ENCODE measurements around the gene ICAM1.

ICAM1 gene

DNA sequence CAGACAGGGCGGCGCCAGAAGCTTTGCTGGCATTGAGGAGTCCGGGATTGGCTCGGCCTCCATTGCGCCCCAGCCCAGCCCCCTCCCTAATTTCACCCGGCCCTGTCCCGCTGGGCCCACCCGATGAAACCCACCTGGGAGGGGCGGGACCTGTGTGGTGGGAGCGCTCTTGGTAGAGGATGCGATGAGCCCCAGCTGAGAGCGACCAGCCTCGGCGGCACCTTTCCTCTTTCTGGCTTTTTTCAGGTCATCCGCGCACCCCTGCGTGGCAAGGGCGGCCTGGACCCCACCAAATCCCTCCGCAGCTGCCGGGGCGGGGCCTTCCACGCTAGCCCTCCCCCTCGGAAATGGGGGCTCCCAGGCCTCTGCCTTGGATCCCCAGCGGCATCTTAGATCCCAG, 38.5 kb downstream of the ICAM1 start, which contains the start of gene ZGLP1:
Gene ZGLP1, minus strand, starts transcription at position 393 of the 400 bp plus-strand sequence.
- TF ChIP-seq Cebpa-rat (IDR thresholded peaks at IDR 0.05), result no peak
- H3K4me1 ChIP-seq, result peaks cover 53% of the 10 kb centered on the region
- no peaks in the 10 kb centered on the region for H3K9me3 ChIP-seq
- H3K36me3 ChIP-seq, result no peaks in the 10 kb centered on the region
- H3K27ac ChIP-seq, result peak within 1 kb of the TSS; percentile 0; the same call in 1 of the 2 replicates
- H3K4me2 ChIP-seq, result peak within 1 kb of the TSS; percentile 89
- peaks cover 13% of the 10 kb centered on the region for H4K20me1 ChIP-seq
- peak within 1 kb of the TSS; percentile 38; the same call in 1 of the 2 replicates for H3K9ac ChIP-seq
- H3K4me3 ChIP-seq, result 0 out of 2 replicates have a peak within 1 kb of the TSS, but pooled peaks have one; percentile 31
- no peaks in the 10 kb centered on the region for H3K27me3 ChIP-seq

DNA sequence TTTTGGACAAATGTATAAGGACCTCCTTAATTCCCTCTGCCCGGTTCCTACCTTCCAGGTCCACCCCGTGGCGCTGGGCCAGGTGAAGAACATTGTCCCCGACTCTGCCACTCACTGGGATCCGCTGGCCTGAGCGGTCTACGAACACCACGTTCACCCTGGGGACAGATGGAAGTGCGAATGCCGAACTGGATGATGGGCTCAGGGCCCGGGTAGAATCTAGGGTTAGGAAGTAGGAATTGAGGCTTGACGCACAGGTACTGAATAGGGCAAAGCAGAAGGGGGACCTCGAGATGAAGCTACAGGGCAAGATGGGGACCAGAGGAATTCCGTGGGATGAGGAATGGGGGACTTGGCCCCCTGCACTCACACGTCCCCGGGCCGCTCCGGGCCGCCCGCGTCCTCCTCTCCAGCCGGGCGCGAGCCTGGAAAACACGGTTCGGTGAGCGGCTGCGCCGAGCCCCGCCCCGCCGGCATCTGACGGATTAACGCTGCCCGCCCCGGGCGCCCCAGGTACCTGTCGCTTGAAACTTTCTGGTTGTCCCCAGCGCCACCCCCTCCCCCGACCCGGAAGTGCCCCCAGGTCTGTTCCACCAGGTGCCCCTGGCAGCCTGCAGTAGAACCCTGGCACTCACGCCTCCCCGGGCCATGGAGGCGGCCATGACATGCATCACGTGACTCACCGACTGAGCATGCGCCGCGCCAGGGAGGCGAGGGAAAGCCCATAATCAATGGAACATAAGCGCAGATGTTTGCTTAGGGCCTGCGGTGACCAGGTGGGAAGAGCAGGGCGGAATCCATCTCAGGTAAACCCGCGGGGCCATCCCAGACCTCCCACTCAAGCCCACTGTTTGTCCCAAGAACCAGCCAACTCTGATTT, 44.7 kb downstream of the ICAM1 start, which contains the start of gene FDX2:
Gene FDX2, minus strand, starts transcription at position 681 of the 880 bp plus-strand sequence. Its CDS starts 19 bp downstream, at position 662.
- H3K9ac ChIP-seq, result peak within 1 kb of the TSS; percentile 83
- peaks cover 41% of the 10 kb centered on the region for H3K36me3 ChIP-seq
- H3K27me3 ChIP-seq, result no peaks in the 10 kb centered on the region
- peak within 1 kb of the TSS; percentile 97 for H3K4me2 ChIP-seq
- 0 out of 2 replicates have a peak, but pooled peaks cover 1% of the 10 kb centered on the region for H4K20me1 ChIP-seq
- H3K4me3 ChIP-seq, result peak within 1 kb of the TSS; percentile 88
- H3K9me3 ChIP-seq, result no peaks in the 10 kb centered on the region
- peaks cover 22% of the 10 kb centered on the region for H3K4me1 ChIP-seq
- TF ChIP-seq Cebpa-rat (IDR thresholded peaks at IDR 0.05), result no peak
- peak within 1 kb of the TSS; percentile 69 for H3K27ac ChIP-seq

DNA sequence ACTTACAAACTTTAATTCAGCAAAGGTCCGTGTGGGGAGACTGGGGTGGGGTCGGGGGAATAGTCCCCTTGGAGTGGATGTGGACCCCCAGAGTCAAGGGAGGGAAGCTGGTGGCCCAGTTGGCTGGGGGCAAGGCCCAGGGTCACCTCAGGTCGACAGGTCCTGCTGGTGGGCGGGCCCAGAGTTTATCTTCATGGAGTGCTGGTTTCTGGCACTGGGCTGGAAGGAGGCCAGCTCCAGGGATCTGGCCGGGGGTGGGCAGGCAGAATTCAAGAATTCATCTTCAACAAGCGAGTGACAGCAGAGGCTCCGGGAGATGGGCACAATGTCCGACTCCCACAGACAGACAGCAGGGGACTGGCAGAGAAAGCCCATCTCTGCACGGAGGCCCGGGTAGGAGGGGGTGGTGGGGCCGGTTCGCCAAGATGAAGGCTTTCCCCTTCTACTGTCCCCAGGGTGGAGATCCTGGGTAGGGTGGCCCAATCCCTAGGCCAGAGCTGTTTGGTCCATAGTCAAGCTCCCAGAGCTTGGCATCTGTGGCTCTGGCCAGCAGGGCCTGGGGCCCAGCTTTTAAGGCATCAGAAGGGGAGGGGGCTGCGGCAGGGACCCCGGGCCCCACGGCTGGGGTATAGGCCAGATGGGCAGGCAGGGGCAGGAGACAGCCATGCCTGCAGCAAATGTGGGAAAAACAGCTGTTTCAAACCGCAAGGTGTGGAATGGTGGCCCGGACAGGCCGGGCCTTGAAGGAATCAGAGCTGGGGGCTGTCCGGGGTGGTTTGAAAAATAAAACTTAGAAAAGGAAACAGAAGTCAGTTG, 45.5 kb downstream of the ICAM1 start:
- Histone ChIP-seq H3K9ac (peak overlapping the region; percentile 83; the same call in 1 of the 2 replicates), H3K27ac (no peak overlapping the region), H3K36me3 (peaks cover 50% of the 10 kb centered on the region)

DNA sequence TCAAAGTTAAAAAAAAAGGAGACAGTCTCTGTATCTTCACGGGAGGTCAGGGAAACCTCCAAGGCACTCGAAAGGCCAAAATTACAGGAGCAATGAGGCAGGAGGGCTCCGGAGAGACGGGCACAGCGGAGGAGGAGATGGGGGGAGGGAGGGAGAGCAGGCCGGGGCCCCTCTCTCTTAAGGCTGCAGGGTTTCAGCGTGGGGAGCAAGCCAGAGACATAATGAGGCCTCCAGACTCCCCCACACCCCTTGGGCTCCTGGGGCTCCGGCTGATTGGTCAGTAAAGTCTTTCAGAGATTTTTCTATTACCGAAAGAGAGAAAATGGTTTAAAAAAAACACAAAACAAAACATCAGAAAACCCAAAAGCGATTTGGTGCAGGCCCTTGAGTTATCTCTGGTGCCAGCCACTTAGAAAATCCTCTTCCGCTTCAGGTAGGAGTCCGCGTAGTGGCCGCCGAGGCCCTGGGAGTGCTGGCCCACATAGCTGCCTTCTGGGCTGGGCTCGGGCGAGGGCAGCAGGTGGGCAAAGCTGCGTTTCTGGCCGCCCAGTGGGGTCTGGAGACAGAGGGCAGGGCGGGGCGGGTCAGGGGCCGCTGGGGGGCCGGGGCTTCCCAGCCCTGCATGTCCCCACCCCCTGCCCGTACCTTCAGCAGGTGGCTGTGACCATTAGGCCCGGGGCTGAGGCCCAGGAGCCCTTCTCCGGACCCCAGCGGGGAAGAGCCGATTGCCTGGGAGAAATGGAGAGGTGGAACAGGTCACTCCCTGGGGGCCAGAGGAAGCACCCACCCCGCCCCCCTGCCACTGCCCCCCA, 46.3 kb downstream of the ICAM1 start:
- Histone ChIP-seq H4K20me1 (peaks cover 18% of the 10 kb centered on the region), H3K36me3 (peaks cover 58% of the 10 kb centered on the region), H3K27ac (no peak overlapping the region), H3K4me1 (peaks cover 36% of the 10 kb centered on the region), H3K4me2 (no peak overlapping the region), H3K27me3 (no peaks in the 10 kb centered on the region), H3K4me3 (no peak overlapping the region), H3K9ac (no peak overlapping the region), H3K9me3 (no peaks in the 10 kb centered on the region)
- TF ChIP-seq Cebpa-rat (IDR thresholded peaks at IDR 0.05), result no peak

More for the DNA sequence above, 45.5 kb downstream of the ICAM1 start:
- Histone ChIP-seq H3K4me3 (no peak overlapping the region), H3K9me3 (no peaks in the 10 kb centered on the region), H3K27me3 (no peaks in the 10 kb centered on the region), H3K4me2 (peak overlapping the region; percentile 97), H3K4me1 (peaks cover 28% of the 10 kb centered on the region), H4K20me1 (peaks cover 10% of the 10 kb centered on the region; the same call in 1 of the 2 replicates)
- no peak for TF ChIP-seq Cebpa-rat (IDR thresholded peaks at IDR 0.05)

DNA sequence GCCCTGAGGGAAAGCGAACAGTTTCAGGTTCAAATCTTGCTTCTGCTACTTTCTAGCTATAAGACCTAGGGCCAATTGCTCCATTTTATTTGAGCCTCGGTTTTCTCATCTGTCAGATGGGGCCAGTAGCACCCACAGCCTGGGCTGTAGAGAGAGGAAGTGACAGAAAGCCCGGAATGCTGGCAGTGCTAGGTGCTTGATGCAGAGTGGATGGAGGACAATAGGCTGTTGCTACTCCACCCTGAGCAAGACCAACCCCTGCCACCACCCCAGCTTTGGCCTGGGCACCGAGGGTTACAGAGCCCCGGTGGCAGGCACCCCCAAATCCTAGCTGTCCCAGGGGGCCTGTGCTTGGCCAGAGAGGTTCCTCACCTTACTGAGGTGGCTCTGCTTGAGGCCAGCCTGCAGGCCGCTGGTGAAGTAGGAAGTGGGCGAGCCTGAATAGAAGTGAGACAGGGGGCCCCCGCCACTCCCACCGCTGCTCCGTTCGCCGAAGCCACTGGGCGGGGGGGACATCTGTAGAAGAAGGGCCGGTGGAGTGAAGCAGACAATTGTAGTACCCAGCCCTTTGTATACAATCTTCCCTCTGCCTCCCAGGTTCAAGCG, 47.0 kb downstream of the ICAM1 start:
- Histone ChIP-seq H4K20me1 (peaks cover 25% of the 10 kb centered on the region), H3K4me1 (peaks cover 43% of the 10 kb centered on the region), H3K4me3 (no peak overlapping the region), H3K4me2 (no peak overlapping the region), H3K27ac (no peak overlapping the region), H3K27me3 (no peaks in the 10 kb centered on the region), H3K36me3 (peaks cover 64% of the 10 kb centered on the region), H3K9me3 (no peaks in the 10 kb centered on the region), H3K9ac (no peak overlapping the region)
- TF ChIP-seq Cebpa-rat (IDR thresholded peaks at IDR 0.05), result no peak

DNA sequence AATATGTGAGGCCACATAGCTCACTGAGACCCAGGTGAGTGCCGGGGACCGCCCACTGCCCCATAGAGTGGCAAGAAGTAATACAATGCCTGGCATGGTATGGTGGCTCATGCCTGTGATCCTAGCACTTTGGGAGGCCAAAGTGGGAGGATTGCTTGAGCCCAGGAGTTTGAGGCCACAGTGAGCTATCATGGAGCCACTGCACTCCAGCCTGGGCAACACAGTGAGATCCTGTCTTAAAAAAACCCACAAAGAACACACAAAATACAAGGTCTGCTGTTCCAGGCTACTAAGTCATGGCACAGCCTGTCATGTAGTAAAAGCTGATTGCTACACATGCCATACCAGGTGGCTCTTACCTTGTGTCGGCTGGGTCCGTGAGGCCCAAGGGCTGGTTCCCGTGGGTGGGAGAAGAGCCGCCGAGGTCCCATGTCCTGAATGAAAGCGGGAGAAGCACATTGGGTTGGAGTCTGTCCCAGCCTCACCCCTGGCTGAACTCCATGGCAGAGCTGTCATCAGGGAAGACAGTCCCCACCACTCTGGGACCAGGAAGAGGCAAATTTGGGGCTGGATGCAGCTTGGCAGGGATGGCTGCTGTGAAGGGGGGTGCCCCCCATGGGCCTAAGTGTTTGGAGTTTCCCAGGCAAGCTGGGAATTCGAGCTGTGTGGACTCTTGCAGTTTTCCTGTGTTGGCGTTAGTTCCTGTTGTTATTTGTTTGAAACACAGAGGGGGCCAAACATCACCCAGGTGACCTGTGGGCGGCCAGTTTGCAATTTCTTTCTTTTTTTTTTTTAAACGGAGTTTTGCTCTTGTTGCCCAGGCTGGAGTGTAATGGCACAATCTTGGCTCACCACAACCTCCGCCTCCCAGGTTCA, 48.1 kb downstream of the ICAM1 start:
- peaks cover 36% of the 10 kb centered on the region for H4K20me1 ChIP-seq
- H3K4me1 ChIP-seq, result peaks cover 54% of the 10 kb centered on the region
- H3K36me3 ChIP-seq, result peaks cover 67% of the 10 kb centered on the region

DNA sequence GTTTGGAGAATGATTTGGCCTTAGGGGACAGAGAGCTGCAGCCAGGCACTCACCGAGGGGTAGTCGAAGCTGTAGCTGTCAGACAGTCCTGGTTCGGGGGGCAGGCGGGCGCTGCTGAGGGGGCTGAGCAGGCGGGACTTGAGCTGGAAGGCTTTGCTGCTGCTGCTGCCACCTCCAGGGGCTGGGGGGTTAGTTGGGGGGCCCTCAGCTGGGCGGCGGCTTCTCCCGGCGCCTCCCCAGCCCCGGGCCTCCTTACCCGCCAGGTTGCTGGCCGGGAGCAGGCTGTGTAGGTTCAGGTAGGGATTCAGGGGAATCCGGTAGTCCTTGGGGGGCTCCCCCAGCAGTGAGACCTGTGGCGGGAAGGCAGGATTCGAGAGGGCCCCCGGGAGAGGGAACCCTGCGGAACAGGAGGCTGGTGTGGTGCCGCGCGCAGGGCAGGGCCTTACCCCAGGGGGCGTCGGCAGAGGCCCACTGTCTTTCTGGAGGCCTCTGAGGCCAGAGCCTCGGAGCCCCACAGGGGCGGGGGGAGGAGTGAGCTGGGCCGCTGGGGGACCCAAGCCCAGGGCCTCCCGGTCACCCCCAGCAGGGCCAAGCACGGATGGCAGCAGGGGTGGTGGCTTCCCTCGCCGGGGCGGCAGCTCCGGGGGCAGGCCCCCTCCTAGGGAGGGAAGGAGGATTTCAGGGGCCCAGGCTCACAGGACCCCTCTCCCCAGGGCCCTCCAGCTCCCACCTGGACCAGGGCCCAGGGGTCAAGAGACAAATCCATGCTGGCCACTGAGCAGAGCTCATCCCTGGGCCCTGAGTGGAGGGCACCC, 49.9 kb downstream of the ICAM1 start:
- peaks cover 53% of the 10 kb centered on the region for H4K20me1 ChIP-seq
- H3K9me3 ChIP-seq, result no peaks in the 10 kb centered on the region
- H3K27ac ChIP-seq, result peak overlapping the region; percentile 62
- H3K36me3 ChIP-seq, result peaks cover 84% of the 10 kb centered on the region
- no peaks in the 10 kb centered on the region for H3K27me3 ChIP-seq
- H3K4me2 ChIP-seq, result no peak overlapping the region
- TF ChIP-seq Cebpa-rat (IDR thresholded peaks at IDR 0.05), result no peak
- no peak overlapping the region for H3K9ac ChIP-seq
- H3K4me3 ChIP-seq, result no peak overlapping the region
- peaks cover 58% of the 10 kb centered on the region for H3K4me1 ChIP-seq

More for the DNA sequence above, 48.1 kb downstream of the ICAM1 start:
- H3K27me3 ChIP-seq, result no peaks in the 10 kb centered on the region
- H3K9ac ChIP-seq, result no peak overlapping the region
- no peak overlapping the region for H3K27ac ChIP-seq
- H3K4me2 ChIP-seq, result no peak overlapping the region
- H3K9me3 ChIP-seq, result no peaks in the 10 kb centered on the region
- H3K4me3 ChIP-seq, result no peak overlapping the region
- TF ChIP-seq Cebpa-rat (IDR thresholded peaks at IDR 0.05), result no peak

Measured in BLaER1 (cell line).